ENCODE results near the gene MACROD2.

Gene MACROD2

DNA sequence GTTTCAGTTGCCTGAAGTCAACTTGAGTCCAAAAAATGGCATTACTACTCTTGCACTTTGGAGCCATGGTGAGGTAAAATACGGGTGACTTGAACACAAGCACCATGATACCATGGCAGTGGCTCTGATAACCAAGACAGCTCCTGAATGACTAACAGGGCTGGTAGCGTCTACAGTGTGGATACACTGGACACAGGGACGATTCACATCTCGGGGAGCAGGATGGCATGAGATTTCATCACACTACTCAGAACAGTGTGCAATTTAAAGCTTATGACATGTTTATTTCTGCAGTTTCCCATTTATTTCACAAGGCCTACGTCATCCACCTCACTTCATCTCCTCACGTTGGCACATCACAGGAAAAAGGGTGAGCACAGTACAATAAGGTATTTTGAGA is 1627.1 kb downstream of the MACROD2 start:
- DNase-seq, result no peak

DNA sequence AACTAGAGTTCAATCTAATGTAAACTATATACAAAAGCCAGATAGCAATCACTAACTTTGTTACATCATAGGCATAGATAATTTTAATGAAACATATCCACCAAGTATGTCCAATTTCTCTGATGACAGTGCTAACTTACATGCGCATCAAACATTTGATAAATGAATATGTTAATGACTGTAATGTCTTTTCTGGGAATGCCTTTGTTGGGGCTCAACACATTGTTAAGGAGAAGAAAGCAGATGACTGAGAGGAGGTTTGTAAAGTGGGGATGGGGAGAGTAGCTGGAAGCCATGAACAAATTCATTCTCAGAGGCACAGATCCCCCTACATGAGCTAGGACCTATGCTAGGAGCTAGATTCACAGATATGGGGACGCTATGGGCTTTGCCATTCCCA is 1627.9 kb downstream of the MACROD2 start:
- DNase-seq, result no peak

DNA sequence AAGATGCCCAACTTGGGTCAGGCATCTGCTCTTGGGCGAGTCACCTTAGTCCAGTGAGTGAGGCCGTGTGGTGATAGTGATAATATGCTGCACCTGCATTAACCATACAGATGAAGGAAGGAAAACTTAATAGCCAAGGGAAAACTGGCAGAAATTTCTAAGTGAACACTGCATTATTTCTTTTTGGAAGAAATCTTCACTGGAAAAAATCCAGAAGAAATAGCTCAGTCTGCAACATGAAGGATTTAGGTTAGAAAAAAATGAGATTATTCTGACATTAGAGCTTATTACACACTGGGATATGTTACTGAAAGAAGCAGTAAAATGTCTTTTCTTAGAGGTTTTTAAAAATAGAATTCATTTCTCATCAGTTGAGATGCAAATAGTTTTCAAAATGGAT is 1630.7 kb downstream of the MACROD2 start:
- DNase-seq, result no peak

DNA sequence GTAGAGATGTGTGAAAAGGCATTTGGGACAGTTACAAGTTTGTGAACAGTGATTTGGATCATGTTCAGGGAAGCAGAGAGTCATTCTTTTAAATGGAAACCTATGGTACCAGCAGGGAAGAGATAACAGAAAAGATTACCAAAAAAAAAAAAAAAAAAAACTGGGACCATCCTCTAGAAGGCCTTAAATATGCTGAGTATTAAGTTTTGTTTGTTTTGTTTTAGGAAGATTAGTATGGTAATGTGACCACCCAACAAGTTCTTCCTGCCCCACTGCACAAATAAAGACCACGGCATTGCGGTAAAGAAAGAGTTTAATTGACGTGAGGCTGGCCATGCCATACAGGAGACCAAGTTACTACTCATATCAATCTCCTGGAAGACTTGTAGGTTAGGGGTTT is 1631.8 kb downstream of the MACROD2 start:
- no peak for DNase-seq

DNA sequence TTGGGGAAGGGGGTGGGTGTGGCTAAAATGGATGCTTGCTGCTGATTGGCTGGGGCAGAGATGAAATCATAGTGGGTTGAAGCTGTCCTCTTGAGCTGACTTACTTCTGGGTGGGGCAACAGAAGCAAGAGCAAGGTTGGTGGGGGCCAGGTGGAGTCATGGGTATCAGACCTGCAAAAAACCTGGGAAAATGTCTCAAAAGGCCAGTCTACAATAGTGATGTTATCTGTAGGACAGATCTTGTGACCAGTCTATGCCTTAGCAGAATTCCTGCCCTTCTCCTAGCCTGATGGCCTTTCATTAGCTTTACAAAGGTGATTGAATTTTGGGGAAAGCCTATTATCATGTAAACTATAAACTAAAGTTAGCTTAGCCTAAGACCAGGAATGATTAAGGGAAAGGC is 1632.2 kb downstream of the MACROD2 start:
- DNase-seq, result no peak

DNA sequence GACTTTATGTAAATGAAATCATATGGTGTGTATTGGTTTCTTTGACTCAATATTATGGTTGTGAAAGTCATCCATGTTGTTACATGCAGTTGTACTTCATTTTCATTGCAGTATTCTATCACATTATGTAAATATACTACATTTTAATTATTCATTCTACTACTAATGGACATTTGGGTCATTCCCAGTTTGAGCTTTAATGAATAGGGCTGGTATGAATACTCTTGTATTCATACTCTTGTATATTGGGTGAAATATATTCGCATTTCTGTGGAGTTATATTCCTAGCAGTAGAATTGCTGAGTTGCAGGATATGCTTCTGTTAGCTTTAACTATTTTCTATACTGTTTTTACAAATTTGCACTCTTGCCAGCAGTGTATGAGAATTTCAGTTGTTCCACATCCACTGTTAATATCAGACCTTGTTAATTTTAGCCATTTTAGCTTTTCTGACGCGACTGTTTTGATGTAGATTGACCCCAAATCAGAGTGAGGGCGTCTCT is 1633.6 kb downstream of the MACROD2 start:
- no peak for DNase-seq

DNA sequence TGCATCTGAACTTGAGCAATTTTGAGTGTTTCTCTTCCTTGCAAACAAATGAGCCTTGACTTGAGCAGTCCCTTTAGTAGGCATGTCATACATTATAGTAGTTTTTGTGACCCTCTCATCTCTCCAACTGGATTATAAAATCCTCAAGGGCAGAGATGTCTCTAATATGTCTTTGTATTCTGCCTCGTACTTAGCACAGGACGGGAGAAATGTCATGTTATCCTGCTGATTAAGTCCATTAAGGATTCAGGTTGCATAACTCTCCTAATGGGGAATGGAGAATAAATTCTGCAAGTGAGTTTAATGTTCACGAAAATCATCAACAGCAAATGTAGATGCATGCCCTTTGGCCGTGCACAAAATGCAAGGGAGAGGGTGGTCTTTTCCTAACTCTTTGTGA is 1635.0 kb downstream of the MACROD2 start:
- no peak for DNase-seq

DNA sequence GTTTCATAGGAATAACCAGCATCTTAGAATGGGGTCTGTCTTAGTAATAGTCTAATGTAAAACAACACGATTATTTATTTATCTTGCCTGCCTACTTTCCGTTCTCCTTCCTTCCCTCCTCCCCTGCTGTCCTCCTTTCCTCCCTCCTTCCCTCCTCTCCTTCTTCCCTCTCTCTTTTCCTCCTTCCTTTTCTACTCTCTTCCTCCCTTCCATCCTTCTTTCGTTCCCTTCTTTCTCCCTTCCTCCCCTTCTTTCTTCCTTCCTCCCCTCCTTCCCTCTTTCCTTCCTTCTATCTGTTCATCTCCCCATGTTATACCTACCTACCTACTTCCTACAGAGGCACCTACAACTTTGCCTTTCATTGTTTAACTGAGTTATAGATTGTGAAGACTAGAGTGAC is 1637.4 kb downstream of the MACROD2 start:
- no peak for DNase-seq

DNA sequence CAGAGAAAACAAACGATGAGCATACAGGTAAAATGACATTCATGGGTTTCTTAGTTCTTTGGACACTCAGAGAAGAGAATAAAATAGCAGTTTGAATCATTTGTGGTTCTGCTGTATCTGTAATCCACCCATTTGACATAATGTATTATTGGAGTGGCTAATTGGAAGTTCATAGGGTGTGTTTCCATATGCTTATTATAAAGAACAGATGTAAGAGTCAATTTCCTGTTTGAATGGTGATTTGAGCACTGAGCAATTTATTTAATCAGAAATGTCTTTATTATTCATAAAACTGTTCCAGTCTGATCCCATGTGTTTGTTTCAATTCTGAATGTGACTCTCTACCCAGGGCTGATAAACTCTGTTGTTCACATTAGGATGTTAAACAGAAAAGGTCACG is 1638.8 kb downstream of the MACROD2 start:
- no peak for DNase-seq

DNA sequence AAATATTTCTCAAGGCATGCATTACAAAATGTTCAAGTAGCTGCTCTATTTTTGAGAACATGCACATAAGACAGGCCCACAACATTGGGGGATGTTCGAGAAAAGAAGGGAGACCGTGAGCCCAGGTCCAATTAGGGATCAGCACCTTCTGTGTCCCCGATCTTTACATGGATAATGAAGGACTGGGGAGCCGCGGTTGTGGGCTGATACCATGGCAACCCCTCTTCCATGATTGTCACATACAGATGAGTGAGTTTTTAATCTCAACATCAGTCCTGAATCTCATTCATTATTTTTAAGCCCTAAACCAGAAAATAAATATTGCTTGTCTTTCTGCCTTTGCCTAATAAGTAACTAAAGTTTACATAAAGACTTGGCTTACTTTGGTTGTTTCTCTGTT is 1642.2 kb downstream of the MACROD2 start:
- no peak for DNase-seq

DNA sequence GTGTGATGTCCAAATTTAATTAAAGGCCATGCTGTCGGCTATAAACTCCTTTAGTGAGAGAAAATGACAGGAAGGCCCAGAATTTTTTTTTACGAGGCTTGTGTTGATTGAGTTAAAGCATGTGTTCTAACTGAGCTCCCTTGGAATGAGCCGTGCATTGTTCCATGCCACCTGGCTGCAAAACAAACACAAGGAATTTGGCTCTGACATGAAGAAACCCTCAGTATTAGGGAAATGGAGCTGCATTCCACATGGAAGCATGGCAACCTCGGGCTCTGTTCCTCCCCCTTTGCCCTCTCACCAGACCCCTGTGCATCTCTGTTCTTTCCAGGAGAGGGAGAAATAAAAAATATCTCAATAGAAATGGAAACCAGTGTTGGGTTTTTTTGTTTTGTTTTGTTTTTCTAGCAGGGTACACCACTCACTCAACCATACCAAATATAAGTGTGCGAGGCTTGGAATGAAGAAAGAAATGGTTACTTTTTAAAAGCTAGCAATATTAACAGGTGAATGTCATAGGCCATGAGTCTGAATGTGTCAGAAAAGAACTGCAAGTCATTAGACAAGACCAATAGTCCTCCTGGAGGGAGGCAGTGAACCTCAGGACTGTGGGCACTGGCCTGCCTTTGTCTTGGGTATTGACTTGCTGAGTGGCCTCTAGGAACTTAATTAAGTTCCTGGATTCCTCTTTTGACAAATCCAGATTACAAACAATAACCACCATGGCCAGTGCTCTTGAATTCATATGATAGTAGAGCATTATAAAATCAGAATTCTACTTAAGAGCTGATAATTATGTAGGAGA is 1642.8 kb downstream of the MACROD2 start:
- no peak for DNase-seq

DNA sequence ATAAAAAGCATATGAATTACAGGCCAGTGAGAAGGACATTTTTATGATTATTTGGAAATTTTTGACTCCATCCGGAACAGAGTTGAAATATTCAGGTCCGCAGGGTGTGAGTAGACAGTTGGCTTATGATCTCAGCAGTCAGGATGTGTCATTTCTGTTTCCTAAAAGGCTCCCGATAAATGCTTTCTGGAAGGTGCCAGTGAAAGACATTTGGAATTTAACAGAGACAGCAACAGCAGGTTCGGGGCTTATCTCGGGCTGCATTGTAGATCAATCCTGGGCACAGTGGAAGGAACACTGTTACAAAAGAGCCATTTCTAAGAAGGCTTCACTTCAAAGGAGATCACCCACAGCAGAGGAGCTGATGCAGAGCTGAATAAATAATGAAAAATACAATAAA is 1643.5 kb downstream of the MACROD2 start:
- no peak for DNase-seq

DNA sequence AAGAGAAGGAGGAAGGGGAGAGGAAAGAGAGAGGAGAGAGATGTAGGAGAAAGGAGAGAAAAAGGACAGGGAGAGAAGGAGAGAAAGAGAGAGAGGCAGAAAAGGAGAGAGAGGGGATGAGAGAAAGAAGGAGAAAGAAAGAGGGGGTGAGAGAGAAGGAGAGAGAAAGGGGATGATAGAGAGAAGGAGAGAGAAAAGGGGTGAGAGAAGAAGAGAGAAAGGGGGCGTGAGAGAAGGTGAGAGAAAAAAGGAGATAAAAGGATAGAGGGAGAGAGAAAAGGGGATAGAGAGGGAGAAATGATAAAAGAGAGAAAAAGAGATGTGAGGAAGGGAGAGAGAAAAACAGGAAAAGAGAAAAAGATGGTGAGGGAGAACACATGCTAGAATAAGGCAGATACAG is 1644.5 kb downstream of the MACROD2 start:
- no peak for DNase-seq

DNA sequence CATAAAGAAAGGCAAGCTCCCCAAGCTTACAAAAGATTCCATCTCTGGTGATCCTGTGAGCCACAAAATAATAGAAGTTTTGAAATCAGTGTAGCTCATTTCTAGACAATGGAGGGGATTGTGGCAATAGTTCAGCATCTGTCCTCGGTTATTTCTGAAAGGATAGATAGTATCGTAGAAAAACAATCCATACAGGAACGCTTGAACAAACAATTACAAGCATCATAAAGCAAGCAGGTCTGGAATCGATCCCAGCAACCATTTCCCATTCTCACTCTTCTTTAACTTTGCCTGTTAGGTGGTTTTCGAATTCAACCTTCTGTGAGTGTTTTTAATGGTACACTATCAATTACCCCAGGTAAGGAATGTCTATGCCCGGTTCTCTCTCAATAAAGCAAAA is 1646.8 kb downstream of the MACROD2 start:
- no peak for DNase-seq

DNA sequence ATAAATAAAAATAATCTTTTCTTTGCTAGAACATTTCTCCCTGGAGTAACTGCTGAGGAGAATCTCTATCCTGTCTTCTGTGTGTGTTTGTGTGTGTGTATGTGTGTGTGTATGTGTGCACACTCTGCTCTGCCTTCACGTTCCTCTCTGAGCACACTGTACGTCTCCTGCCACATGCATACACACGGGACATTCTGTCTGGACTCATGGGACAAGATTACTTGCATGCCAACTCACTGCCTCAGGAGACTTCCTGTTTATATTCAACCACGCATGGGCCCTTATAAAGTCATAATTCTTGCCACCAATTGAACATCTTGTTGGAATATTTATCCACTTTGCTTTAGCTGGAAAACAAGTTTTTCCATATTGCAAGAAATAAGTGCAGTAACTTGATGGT is 1647.4 kb downstream of the MACROD2 start:
- no peak for DNase-seq

DNA sequence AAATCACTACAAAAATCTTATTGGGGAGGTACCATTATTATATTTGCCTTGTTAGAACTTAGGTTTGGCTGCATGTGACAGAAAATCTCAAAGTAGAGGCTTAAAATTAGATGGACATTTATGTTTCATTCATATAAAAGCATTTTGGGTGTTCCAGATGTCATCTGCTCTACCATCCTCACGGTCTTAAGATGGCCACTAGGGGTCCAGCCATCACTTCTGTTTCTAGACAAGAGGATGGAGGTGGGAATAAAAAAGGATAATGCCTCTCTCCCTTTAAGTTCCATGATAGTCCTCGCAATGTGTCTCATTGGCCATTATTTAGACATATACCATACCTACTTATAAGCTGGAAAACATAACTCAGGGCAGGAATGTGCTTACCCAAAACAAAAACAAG is 1648.4 kb downstream of the MACROD2 start:
- no peak for DNase-seq

DNA sequence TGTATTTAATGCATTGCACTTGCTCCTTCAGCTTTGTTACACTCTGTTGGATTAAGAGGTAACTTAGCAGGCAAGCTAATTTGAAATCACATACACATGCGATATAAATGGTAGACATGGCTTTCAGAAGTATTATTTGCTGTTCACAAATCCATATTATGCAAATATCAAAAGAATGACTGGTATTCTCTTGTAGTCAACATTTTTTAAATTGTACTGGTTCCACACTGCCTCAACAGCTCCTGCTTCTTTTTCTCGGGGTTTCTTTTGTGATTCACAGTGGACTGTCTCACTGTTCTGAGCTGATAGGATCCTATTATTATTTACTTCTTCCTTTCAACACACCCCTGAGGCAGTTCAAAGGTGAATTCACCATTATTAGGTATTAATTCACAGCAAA is 1650.5 kb downstream of the MACROD2 start:
- DNase-seq, result no peak

DNA sequence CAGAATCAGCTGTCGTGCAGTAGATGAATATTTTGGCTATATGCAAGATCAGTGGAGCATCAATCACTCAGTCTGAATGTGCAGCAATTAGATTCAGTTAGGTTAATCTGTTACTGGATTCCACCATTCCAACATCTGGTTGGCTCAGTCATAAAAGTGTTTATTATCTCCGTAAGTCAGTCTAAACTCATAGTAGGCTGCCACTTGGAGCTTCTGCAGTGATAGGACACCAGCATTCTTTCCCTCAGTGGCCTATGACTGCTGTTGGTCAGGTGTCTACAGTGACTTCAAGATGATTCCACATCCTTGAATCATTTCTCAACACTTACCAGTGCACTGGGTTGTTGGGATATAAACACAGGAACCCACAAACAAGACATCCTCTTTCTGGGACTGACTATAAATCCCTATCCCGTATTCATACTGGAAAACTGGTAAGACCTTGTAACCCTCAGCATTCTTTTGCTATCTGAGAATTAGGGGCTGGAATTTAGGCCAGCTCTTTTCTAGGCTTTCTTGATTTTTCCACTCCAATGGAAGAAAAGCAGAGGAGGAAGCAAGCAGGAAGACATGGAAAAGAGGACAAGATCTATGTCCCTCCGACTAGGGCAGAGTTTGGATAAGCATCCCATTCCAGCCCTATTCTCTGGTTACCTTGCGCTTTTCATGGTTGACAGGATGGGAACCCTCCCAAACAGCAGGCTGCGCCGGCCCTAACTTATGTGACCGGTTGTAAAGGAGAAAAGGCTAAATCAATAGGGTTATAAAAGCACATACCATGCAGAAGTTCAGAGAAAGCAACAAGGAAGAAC is 1658.3 kb downstream of the MACROD2 start:
- no peak for DNase-seq

DNA sequence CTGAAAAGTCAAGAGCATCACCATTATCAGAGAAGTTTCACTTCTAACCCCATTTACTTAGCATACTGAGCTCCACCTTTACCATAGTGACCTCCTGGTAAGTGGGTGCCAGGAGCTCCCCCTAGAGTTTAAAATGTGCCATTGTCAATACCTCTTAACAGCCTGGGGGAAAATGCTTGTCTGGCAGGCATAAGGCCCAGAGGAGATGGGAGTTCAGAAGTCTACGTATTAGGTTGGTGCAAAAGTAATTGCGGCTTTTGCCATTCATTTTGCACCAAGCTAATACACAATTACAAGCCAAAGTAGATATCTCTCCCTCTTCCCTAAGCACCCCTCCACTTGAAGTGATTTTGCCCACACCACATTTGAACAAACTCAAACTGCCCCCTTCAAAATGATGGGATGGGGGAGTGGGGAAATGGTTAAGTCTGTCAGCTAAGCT is 1658.9 kb downstream of the MACROD2 start:
- DNase-seq, result no peak

DNA sequence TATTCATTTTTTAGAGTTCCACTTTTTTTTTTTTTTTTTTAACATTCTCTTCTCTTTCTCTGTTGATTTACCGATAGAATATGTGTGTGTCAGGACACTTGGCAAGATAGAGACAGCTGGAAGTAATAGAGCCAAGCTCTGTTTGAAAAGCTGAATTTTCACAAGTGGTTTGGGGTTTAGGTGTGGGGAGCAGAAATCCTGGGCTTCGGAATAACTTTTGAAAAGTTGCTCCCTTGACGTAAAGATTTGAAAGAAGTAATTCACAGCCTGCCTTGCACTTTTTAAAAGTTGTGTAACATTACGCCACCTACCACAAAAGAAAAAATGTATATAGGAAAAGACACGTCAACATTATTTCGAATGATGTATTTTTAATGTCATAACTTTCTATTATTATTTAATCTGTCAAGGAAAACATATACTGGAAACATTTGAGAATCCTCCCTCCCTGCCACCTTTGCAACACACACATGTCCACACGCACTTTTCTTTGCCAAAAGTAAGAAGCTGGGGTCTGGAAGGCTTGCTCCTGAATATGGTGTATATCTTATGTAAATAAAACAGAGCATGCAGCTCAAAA is 1660.1 kb downstream of the MACROD2 start:
- DNase-seq, result no peak

DNA sequence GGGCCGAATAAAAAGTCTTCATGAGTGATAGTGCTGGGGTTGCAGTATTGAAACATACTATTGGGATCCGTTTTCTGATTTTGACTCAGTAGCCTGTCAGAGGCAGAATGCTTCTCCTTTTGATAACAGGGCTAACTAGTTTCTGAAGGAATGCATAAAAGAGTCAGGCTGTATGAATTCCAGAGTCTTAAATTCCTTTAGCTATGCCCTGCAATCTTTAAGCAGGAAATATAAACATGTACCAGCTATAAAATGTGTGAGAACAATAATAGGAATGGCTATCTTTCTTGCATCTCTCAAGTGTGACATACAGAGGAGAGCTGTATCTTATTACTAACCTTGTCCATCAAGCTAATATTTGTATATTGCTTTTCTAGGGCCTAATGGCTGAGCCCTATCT is 1660.8 kb downstream of the MACROD2 start:
- DNase-seq, result no peak

DNA sequence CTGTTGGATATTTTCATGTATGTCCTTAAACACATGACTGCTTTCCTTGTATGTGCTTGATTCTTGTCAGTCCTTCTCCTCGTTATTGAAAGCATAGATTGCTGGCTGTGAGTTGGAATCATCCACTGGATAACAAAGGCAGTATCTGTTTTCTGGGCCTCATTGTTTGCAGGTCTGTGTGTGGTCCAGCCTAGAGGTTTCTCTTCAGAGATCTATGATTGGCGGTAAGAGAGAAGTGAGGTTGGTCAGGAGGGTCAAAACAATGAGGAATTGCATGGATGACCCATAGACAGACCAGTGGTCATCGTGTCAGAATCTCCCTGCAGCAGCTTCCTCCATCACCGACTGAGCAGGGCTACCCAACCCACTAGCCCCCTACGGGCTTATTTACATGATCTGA is 1663.0 kb downstream of the MACROD2 start:
- DNase-seq, result no peak

DNA sequence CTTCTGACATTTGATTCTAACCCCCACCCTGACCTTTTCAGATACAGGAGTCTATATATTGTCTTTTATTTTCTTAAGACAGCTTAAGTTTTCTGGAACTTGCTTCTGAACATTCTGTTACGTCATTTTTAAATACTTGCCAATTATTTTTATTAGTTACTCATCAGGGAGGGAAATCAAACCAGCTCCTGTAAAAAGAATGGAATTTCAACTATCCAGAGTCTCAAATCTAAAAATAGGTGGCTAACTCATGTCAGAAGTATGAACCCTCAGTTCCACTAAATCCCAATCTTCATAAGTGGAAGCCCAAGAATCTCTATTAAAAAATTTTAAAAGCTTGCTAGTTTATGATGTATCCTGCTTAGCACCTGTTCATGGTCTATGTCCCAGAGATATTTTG is 1677.9 kb downstream of the MACROD2 start:
- DNase-seq, result no peak

Measured in stimulated activated CD8-positive, alpha-beta memory T cell treated with anti-CD3 and anti-CD28 coated beads, Interleukin-4, amount 100 ng/mL, for 48 hours (primary cell).